Fibroblast of skin of right quadriceps (primary cell): Measurements from ENCODE around the gene SLC6A13.
"Not testable (repeated sequence)": the region's sequence is repeated elsewhere in the genome, so short reads cannot be mapped to it uniquely, and the experiment has no call there.

ENCODE experiments used
- DNase-seq: peaks from one replicate; pipeline ENCODE4 v3.0.0-alpha.2; 2013

SLC6A13 gene

GRCh38 chr12:195951-196350 lies 66.7 kb downstream of the SLC6A13 start:
- DNase-seq, result no peak

DNA sequence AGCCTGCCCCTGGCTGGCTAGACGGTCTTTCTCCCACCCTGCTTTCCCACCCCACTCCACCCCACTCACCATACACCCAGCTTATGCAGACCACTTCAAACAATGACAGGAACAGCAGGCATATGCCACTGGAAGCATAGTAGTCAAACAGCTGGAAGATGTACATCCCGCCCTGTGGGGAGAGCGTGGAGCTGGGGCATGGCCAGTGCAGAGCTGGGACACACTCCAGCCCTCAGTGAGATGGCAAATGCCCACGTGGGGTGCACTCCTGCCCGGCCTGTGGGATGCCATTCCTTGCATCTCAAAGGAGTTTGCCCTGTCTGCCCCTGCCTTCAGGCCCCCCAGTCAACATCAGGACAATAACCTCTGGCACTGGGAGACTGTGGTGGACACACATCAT lies 67.5 kb downstream of the SLC6A13 start:
- no peak for DNase-seq

DNA sequence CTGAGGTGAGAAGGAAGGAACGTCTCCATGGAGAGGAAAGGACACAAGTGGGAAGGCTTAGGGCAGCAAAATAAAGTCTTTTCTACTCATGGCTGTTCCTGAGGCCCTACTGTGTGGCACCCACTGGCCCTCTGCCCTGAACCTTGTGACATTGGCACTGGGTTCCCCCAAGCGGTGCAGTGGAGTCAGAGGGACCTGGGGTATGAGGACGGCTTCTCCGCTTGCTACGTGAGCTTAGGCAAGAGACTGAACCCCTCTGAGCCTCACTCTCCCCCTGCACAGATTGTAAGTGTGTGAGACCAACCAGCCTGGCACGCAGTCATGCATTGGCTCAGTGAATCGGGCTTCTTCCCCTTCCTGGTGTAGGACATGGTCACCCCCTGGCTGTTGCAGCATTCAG lies 68.4 kb downstream of the SLC6A13 start:
- DNase-seq, result no peak

- DNase-seq, result no peak
These were observed 69.4 kb downstream of the SLC6A13 start for GRCh38 chr12:193261-193660.

- DNase-seq, result no peak
These were observed 71.1 kb downstream of the SLC6A13 start for GRCh38 chr12:191541-191940.

DNA sequence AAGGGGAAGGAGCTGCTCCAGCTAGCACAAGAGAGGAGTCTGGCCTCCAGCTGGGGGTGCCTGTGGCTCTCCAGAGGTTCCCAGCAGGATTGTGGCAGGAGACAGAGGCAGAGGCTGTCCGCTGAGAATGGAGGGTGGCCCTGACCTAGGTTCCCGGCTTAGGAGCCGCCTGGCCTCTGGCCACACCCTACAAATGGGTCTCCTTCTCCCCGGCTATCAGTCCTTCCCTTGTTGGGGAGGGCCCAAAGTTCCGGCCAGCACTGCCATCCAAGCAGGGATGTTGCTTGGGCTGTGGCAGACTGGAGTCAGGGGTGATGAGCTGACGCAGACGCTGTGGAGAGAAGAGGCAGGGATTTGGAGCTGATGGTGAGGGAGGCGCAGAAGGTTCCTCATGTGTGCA lies 71.8 kb downstream of the SLC6A13 start:
- no peak for DNase-seq

- DNase-seq, result no peak
These were observed 73.0 kb downstream of the SLC6A13 start for GRCh38 chr12:189622-189962.

DNA sequence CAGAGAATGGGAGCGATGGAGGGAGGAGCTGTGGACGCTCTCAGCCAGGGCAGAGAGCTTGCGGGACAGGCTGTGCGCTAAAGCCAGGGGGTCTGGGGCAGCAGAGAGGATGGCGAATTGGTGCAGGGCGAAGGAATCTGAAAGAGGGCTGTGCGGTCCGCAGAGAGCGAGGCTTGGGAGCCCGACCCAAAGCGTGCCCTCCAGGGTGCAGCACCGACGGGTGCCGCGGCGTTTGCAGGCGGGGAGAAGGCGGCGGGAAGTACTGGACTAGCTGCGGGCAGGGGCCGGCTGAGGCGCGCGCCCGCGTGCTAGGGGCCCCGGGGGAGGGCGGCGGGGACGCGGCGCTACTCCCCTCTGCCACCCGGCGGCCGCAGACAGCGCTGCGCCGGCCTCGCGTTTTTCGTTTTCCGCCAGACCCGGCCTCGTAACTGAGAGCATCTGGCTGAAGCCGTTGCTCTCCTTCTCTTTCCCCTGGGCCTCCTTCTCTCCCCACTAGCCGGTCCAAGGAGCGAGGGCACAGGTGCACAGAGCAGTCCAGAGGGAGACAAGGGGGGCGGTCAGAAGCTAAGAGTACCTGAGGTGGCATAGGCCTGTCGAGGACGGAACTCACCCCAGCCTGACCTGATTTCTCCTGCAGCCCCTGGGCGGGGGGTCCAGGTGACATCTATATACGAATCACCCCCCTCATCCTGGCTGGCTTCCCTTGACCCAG lies 73.6 kb downstream of the SLC6A13 start:
- DNase-seq, result peak; percentile 53

- DNase-seq, result not testable (repeated sequence)
These were observed 74.4 kb downstream of the SLC6A13 start for GRCh38 chr12:187986-188909.

GRCh38 chr12:186006-186625 lies 76.5 kb downstream of the SLC6A13 start:
- no peak for DNase-seq

GRCh38 chr12:185576-185955 lies 77.1 kb downstream of the SLC6A13 start:
- no peak for DNase-seq

- DNase-seq, result no peak
These were observed 77.6 kb downstream of the SLC6A13 start for GRCh38 chr12:184811-185575.

- DNase-seq, result peak; percentile 82
These were observed 80.2 kb downstream of the SLC6A13 start for GRCh38 chr12:182381-182892.

- no peak for DNase-seq
These were observed 80.7 kb downstream of the SLC6A13 start for GRCh38 chr12:181921-182320.

- no peak for DNase-seq
These were observed 82.2 kb downstream of the SLC6A13 start for GRCh38 chr12:180445-180844.

GRCh38 chr12:179885-180284 lies 82.8 kb downstream of the SLC6A13 start:
- no peak for DNase-seq

DNA sequence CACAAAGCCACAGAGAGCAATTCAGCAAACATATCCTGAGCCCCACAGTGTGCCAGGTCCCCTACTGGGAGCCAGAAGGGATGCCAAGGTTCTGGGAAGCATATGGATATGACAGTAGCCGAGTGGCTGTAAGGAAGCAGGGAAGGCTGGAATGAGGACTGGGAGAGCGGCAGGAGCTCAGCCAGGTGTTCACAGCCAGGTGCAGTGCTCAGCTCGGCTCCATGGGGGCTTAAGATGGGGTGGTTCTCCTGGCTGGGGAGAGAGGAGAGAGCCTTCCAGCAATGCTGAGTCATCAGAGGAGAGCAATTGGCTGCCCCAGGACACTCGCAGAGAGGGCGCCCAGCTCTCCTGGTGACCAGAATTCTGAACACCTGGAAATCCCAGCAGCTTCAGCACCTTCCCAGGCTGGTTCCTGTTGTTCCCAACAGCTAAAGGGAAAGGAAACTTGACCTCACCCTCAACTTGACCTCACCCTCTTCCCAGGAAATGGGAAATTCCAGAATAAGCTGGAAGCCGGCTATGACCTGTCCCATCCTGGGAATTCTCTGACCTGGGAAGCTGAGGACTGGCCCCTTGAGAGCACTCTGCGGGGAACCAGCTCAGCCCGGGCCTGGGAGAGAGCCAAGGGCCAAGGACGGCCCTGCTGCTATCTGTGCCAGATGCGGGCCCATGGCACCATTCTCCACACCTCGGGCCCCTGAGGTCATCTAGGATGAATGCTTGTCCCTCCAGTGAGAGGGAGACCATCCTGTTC lies 83.3 kb downstream of the SLC6A13 start:
- DNase-seq, result no peak

DNA sequence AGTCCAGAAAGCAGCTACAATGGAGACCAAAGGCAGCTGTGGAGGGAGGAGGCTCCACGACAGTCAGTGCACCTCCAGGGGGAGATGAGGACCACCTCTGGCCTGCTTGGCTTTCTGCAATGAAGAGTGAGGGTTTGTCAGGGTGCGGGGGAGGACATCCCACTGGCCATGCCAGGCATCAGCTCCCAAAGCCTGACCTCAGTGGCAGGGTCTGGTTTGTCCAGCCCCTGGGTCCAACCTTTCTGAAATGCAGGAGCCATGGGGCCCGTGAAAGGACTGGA lies 83.9 kb downstream of the SLC6A13 start:
- DNase-seq, result no peak

DNA sequence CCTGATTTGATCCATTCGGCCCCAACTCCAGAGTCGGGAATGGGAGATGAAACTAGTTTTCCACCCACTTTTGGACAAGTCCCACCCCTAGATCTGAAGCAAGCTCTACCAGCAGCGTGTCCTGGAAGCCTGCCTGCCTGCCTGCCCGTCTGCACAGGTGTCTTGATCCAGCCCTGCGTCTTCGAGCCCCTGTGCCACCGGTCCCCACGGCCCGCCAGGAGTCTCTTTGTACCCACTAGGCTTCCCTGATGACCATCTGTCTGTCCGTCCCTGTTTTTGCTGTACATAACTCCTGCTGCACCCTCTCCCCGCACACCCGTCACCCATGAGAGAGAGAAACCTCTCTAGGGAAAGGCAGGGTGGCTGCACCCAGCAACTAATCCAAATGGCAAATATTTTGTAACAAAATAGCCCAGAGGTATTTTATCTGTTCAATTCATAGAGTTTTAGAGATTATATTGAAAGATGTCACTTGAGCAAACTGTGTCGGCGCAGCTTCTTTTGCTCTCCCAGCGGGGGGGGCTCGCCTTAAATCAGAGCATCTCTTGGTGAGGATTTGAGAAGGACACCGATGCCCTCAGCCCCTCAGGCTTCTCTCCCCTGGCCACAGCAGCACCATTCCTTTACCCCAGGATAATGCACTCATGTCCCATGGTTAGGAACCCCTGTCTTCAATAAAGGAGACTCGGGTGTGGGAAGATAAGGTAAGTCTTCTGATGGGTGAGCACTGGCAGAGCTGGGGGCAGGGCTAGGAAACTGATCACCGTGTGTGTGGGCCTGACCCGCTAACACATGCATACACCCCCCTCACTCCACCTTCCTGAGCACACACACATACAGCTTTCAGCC lies 84.4 kb downstream of the SLC6A13 start:
- no peak for DNase-seq

- DNase-seq, result no peak
These were observed 85.2 kb downstream of the SLC6A13 start for GRCh38 chr12:177336-177979.
